SU-DHL-6 (cell line): ENCODE results near the gene DIMT1.

Source experiments
- EZH2phosphoT487 ChIP-seq: fragments of 200-600 bp; sonication (generic), shearing (Covaris generic); conservative IDR thresholded peaks from 2 replicates; pipeline ENCODE4 v1.6.1; 2018; ENCODE audit warnings: mild to moderate bottlenecking, antibody characterized with exemption, low read length, moderate library complexity, mixed read lengths
- TF ChIP-seq, protein P1 (sequence below): fragments of 200-600 bp; sonication (generic); IDR thresholded peaks from one replicate; pipeline ENCODE4 v1.5.1; 2017; ENCODE audit warnings: antibody characterized with exemption, mild to moderate bottlenecking, low read length, moderate library complexity; ENCODE audit not compliant: insufficient read depth, poor library complexity, severe bottlenecking

GRCh38 chr5:62371409-62371808 is 32.3 kb downstream of the DIMT1 start:
- TF ChIP-seq, protein P1, sequence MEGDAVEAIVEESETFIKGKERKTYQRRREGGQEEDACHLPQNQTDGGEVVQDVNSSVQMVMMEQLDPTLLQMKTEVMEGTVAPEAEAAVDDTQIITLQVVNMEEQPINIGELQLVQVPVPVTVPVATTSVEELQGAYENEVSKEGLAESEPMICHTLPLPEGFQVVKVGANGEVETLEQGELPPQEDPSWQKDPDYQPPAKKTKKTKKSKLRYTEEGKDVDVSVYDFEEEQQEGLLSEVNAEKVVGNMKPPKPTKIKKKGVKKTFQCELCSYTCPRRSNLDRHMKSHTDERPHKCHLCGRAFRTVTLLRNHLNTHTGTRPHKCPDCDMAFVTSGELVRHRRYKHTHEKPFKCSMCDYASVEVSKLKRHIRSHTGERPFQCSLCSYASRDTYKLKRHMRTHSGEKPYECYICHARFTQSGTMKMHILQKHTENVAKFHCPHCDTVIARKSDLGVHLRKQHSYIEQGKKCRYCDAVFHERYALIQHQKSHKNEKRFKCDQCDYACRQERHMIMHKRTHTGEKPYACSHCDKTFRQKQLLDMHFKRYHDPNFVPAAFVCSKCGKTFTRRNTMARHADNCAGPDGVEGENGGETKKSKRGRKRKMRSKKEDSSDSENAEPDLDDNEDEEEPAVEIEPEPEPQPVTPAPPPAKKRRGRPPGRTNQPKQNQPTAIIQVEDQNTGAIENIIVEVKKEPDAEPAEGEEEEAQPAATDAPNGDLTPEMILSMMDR, result no peak
- no peak for TF ChIP-seq EZH2phosphoT487
